GM13976 (cell line): ENCODE data around the gene TCTN2.

Experiments
- DNase-seq: peaks from one replicate; pipeline ENCODE4 v3.0.0; 2012; ENCODE audit warnings: low spot score
- in situ Hi-C: fragments of 300-500 bp; cut with MboI; formaldehyde crosslinking; loops from one replicate; pipeline ENCODE4 v1.12.0; 2022; ENCODE audit warnings: low sequenced_read_pairs, mixed read lengths, inconsistent platforms; ENCODE audit not compliant: unreplicated experiment
- TF ChIP-seq, protein P1 (sequence below): IDR thresholded peaks from 2 replicates; pipeline ENCODE4 v1.5.1; 2012; ENCODE audit warnings: borderline replicate concordance, mild to moderate bottlenecking; ENCODE audit not compliant: insufficient read depth; ENCODE audit errors: extremely low read depth, missing control alignments, control extremely low read depth

TCTN2 gene

GRCh38 chr12:123750159-123750656, 79.3 kb downstream of the TCTN2 start:
- TF ChIP-seq, protein P1, sequence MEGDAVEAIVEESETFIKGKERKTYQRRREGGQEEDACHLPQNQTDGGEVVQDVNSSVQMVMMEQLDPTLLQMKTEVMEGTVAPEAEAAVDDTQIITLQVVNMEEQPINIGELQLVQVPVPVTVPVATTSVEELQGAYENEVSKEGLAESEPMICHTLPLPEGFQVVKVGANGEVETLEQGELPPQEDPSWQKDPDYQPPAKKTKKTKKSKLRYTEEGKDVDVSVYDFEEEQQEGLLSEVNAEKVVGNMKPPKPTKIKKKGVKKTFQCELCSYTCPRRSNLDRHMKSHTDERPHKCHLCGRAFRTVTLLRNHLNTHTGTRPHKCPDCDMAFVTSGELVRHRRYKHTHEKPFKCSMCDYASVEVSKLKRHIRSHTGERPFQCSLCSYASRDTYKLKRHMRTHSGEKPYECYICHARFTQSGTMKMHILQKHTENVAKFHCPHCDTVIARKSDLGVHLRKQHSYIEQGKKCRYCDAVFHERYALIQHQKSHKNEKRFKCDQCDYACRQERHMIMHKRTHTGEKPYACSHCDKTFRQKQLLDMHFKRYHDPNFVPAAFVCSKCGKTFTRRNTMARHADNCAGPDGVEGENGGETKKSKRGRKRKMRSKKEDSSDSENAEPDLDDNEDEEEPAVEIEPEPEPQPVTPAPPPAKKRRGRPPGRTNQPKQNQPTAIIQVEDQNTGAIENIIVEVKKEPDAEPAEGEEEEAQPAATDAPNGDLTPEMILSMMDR = no peak
- DNase-seq = no peak
- in situ Hi-C loops = no loop called here

DNA sequence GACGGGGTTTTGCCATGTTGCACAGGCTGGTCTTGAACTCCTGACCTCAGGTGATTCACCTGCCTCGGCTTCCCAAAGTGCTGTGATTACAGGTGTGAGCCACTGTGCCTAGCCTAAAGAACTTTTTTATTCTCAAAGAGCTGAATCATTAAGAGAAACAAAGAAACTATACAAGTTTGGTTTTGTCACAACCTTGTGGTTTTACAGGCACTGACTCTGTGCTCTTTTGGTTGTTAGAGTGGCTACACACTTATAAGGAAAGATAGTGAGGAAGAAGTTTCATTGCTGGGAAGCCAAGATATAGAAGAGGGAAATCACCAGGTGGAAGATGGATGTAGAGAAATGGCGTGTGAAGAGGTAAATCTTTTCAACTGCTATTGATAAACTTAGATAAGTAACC, 81.1 kb downstream of the TCTN2 start:
- TF ChIP-seq, protein P1 = no peak
- no peak for DNase-seq
- in situ Hi-C loops = no loop called here

- in situ Hi-C loops = no loop called here
- TF ChIP-seq, protein P1 = no peak
- DNase-seq = no peak
These were observed 83.3 kb downstream of the TCTN2 start for GRCh38 chr12:123754041-123754772.

DNA sequence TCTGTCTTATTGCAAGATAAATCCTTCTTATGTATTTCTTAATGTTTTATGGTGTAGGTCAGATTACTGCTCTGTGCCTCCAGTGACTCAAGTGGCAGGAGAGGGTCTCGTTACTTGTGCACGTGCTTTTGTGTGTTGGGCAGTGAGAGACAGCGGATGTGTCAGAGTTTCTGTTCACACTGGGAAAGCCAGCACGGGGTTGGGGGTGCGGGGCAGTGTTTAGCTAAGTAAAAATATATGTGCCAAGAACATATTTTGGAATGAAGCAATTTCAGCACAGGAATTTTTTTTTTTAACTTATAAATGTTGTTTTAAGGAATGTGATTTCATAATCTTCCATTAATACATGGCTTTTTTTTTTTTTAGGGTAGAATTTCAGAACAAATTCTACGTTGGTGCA, 86.6 kb downstream of the TCTN2 start:
- in situ Hi-C loops = no loop called here
- DNase-seq = no peak
- TF ChIP-seq, protein P1 = no peak
